SK-N-DZ (cell line): Measurements from ENCODE around the gene RRAGC. TPM values are rescaled to one million over a fixed set of nuclear protein-coding genes. Genes with fewer than 3 reads are reported as not detected.

ENCODE experiments used
- DNase-seq: peaks from one replicate; pipeline ENCODE4 v3.0.0-alpha.2; 2015; ENCODE audit warnings: low spot score
- polyA plus RNA-seq, 2 experiments: library from polyadenylated mRNA; depleted of rRNA; stranded (reverse); fragments of >200 nt; gene quantifications; 2 replicates each; pipeline ENCODE4 v1.2.3, GENCODE V29; 2014

RRAGC gene, protein sequence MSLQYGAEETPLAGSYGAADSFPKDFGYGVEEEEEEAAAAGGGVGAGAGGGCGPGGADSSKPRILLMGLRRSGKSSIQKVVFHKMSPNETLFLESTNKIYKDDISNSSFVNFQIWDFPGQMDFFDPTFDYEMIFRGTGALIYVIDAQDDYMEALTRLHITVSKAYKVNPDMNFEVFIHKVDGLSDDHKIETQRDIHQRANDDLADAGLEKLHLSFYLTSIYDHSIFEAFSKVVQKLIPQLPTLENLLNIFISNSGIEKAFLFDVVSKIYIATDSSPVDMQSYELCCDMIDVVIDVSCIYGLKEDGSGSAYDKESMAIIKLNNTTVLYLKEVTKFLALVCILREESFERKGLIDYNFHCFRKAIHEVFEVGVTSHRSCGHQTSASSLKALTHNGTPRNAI
- polyA plus RNA-seq (2014; cell fraction: cytosol; rRNA removed): 6.9 and 7.3 TPM in 2 replicates
- polyA plus RNA-seq (2014; cell fraction: nucleus; rRNA removed): 3.9 and 5.0 TPM in 2 replicates

DNA sequence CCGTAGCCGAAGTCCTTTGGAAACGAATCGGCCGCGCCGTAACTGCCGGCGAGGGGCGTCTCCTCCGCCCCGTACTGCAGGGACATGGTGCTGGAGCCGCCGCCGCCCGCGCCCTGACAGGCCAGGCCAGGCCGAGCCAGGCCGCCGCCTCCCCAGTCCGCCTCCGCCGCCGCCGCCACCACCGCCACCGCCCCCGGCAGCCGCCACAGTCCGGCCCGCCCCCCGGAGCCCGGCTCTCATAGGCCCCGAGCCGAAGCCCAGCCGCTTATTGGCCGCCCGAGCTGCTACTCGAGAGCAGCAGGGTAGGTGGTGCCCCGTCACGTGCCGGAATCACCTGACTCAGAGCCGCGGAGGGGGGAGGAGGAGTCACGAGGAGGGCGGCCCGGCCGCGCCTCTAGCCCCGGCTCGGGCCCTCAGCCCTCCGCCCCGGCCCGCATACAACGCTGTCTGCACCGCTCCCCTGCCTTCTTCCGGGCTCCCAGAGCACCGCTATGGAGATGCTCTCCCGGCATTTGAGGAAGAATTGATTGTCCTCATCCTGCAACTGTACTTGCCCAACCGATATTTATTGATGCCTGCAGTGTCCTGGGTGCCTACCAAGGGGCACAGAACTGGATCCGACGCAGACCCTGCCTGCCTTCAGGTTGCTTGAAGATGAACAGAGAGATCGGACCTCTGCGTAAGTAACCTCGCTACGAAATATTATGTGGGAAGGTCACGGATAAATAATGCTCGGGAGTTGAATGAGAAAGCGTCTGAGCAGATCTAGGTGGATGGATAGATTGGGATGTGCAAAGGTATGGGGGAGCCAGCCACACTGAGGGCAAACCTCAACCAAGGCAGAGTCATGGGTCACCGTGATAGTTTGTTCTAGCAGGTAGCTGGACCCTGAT lies at the start of gene RRAGC:
RRAGC (minus strand) TSS at position 212 of the 893 bp plus-strand sequence; CDS start at position 86, 126 bp downstream.
- DNase-seq: peak; percentile 95

DNA sequence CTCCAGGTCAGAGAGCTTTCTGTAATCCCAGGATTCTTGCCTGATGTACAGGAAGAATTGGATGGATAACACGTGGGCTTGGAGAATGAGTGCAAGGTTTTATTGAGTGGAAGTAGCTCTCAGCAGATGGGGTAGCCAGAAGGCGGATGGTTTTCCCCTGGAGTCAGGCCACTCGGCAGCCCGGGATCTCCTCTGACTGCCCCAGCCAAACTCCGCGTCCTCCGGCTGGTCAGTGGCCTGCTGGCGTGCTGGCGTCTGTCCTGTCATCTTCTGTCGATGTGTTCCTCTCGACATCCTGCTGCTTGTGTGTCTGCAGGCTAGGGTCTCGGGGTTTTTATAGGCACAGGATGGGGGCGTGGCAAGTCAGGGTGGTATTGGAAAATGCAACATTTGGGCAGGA lies 49.2 kb upstream of the RRAGC start:
- no peak for DNase-seq

DNA sequence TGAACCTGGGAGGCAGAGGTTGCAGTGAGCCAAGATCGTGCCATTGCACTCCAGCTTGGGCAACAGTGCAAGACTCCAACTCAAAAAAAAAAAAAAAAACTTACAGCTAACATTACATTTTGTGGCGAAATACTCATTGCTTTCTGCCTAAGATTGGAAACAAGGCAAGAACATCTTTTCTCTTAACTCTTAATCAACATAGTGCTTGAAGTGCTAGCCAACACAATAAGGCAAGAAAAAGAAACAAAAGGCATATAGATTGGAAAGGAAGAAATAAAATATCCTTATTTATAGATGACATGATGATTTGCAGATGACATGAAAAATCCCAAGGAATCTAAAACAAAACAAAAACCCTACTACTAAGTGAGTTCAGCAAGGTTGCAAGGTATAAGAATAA lies 46.4 kb upstream of the RRAGC start:
- no peak for DNase-seq

DNA sequence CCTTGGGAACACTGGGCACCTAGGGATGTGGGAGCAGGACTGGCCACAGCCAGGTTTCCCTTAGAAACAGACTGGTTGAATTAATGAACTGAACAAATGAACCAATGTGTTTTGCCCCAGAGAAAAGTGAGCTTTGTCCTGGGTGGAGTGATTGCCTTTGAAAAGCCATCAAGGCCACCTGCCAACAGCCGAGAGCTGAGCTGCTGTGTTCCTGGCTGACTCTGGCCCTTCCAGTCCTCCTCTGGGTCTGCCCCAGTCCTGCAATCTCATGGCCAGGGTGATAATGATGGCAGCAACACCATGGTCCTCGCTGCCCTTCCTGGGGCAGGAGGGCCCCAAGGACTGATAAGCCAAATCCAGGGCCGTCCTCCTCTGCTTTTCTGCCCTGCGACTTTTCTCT lies 40.0 kb upstream of the RRAGC start:
- no peak for DNase-seq

DNA sequence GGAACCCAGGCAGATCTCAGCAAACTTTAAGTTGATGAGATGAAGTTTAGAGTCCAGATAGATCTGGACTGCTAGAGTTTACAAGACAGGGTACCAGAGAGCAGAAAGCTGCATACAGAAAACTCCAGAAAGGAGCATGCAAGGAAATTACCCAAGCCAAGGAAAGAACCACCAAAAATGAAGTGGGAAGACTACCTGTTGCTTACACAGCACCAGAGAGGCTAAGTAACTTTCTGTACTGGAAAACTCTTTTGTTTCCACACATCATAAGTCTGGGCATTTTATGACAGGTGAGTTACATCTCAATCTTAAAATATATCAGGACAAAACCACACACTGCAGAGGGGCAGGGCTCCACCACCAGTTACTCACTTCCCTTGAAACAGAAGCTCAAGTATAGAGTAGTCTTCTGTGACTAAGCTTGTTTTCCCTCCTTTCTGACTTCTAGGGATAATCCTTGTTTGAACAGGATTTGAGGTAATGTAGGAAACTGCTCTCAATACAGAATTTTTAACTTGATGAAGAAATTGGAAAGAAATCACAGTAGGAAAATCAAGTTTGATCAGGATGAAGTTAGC lies 39.2 kb upstream of the RRAGC start:
- no peak for DNase-seq

DNA sequence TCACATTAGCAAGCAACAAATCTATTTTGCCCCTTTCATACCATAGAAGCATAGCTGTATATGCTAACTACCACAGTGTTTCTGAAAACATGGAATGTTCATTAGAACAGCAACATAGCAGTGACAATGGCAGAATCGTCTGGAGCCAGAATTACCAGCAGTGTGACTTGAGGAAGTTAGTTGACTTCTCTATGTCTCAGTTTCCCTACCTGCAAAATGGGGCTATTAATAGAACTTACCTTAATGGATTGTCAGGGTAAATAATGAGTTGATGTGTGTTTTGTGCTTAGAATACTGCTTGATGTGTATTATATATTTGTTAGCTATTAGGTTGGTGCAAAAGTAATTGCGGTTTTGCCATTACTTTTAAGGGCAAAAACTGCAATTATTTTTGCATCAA lies 36.6 kb upstream of the RRAGC start:
- DNase-seq: no peak

DNA sequence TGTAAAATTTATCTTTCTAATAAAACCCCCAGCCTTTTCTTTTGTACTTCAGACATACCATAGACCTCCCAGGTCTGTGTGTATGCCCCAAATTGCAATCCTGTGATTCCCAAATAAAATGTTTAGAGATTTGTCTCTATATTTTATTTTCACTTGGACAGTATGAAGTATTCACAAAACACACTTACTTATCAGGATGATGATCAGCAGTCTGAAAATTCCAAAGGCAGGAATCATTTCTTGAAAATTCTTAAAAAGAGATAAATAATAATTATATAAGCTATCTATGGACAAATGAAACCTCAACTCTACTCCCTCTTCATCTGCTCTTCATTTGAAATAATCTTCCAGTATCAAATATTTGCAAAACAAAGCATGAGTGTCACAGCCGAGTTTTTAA lies 33.4 kb upstream of the RRAGC start:
- DNase-seq: no peak

DNA sequence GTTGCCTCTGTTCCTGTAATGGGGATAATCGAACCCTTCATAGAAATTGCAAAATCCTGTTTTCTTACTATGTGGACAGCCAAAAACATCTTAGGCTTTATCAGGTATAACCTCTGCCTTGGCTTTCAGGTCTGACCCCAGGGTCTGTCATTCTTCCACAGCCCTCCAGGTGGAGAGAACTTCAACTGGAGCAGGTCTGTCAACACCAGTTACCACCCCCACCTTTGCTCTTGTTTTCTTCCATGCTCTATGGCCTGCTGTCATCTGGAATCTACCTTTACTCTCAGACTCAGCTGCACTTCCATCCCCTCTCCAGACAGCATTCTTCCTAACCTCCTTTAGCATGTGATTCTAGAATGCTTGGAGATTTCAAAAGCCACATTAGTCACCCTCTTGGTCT lies 32.2 kb upstream of the RRAGC start:
- no peak for DNase-seq

- no peak for DNase-seq
These were observed 30.0 kb upstream of the RRAGC start for GRCh38 chr1:38889589-38889988.

DNA sequence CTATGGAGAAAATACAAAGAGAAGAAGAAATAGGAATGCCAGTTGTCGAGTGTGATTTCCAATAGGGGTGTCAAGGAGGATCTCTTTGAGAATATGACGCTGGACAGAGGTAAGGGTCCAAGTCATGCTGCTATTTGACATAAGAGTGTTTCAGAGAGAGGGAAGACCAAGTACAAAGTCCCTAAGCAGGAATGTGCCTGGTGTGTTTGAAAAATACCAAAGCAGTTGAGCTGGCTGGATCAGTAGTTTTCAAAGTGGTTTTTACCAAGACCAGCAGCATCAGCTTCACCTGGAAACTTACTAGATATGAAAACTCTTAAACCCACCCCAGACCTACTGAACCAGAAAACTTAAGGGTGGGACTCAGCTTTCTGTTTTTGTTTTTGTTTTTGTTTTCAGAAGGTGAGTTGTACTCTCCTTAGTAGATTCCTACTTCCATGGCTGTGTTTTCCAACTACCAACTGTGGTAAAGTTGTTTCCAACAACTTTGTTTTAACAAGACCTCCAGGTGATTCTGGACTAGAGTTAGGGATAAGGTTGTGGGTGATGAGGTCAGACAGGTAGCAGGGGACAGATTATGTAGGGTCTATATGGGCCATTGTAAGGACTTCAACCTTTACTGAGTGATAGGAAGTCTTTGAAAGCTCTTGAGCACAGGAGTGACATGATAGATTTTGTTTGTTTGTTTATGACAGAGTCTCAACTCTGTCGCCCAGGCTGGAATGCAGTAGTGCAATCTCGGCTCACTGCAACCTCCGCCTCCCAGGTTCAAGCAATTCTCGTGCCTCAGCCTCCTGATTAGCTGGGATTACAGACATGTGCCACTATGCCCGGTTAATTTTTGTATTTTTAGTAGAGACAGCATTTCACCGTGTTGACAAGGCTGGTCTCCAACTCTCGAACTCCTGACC lies 29.1 kb upstream of the RRAGC start:
- DNase-seq: no peak

DNA sequence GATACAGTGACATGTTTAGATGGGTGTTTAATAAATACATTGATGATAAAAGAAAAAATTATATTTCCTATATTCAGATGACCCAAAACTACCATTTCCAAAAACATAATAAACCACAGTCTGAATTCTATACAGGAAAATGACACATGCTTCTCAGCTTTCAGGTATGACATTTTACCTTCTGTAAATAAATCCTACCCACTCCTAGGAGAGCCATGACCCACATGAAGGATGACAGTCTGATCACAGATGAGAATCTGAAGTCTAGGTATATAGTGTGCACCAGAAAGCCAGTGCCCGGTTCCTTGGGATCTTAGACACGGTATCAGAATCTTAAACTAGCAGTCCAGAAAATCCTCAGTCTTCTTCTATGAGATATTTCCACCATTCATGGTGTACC lies 25.5 kb upstream of the RRAGC start:
- DNase-seq: no peak

DNA sequence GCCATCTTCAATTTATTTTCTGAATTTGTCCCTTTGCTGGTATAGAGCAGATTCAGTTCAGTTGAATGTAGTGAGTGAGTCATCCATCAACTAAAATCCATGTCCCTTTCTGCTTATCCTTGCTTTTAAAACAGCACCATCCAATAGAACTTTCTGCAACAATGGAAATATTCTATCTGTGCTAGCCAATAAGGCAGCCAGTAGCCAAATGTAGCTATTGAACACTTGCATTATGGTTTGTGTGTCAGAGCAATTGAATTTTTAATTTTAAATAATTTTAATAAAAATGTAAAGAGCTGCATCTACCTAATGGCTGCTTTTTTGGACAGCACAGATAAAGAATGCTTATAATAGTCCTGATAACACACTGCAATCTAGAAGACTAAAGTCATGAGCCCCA lies 21.9 kb upstream of the RRAGC start, which contains the start of gene GJA9:
GJA9 (minus strand) TSS at position 101 of the 400 bp plus-strand sequence. CDS start 5,489 bp downstream, outside the sequence.
- no peak for DNase-seq

DNA sequence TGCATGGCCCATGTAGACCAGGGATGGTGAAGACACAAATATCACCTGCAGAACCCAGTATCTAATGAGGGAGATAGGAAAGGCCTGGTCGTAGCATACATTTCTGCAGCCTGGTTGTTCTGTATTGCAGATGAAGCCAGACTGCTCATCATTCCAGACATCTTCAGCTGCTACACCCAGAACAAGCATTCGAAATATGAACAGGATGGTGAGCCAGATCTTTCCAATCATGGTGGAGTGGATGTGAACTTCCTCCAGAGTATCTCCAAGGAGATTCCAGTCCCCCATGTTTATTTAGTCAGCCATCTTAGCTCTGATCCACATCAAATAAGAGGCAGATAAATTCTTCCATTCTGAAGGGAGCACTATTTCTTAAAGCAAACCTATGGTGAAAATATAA lies 16.2 kb upstream of the RRAGC start:
- no peak for DNase-seq

DNA sequence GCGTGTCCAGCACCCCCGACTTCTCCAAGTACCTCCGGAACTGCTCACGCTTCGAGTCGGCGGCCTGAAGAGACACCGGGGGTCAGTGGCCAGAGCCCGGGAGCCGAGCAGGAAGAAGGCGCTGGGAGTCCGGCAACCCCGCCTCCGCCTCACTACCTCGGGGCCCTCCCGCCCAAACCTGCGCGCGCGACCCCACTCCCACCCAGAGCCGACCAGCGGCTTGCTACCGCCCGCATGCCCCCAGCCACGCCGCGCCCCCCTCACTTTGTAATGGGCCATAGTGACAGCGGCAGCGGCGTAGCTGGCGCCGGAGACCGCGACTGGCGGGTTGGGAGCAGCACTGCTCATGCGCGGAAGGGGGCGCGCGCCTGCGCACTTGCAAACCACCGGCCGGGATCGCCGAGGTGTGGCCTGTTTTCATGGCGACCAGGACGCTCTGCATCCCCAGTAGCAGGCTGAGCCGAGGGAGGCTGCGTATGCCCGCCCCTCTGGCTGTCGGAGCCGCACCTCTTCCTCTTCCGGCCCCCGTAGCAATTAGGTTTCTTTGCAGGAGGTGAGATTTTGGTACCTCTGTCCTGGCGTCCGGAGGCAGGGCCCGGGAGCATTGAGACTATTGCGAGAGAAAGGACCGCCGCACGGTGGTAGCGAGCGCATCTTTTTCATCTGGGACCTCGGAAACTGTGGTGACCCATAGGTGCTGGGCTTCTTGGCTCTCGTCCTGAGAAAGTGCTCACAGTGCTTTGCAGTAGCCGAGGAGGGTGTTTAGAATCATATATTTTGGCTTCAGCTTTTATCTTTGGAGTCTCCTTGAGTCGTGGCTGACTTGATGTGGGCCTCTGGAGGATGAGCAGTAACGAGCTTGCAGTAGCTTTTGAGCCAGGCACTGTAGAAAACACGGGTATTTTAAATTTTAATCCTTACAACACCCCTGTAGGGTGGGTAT lies 13.7 kb upstream of the RRAGC start, which contains the start of gene MYCBP:
MYCBP (minus strand) TSS at position 322 of the 943 bp plus-strand sequence; CDS start at position 279, 43 bp downstream.
- peak; percentile 91 for DNase-seq

GRCh38 chr1:38872401-38873026 lies 12.9 kb upstream of the RRAGC start:
- DNase-seq: no peak

DNA sequence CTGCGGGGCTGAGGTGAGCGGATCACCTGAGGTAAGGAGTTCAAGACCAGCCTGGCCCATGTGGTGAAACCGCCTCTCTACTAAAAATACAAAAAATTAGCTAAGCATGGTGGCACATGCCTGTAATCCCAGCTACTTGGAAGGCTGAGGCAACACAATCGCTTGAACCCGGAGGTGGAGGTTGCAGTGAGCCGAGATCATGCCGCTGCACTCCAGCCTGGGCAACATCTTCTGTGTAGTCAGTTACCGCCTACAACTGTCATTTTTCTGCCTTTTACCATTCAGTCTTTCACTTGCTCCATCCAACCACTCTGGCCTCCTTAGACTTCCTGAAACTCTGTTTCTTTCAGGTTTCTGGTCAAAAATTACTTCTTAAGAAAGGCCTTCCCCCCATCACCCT lies 11.4 kb upstream of the RRAGC start:
- no peak for DNase-seq

GRCh38 chr1:38867208-38867607 lies 7.6 kb upstream of the RRAGC start:
- DNase-seq: no peak

DNA sequence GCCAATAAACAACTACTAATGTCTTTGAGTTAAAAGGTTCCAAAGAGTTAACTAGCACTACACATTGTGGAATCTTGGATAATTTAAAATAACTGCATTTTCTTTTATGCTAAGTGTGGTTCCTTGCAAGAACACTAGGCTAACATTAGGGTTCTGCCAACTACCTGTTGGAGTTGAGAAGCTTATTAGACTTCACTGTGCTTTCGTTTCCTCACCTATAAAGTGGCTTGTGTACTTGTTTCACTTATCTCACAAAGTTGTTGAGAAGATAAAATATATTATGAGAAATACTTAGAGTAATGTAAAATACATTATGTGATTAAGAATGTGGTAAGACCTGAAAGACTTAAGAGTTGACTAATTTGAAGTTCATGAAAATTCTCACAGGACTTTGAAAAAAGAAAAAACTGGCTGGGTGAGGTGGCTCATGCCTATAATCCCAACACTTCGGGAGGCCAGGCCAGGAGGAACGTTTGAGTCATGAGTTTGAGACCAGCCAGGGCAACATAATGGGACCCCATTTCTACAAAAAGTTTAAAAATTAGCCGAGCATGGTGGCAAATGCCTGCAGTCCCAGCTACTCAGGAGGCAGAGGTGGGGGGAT lies 5.6 kb upstream of the RRAGC start:
- no peak for DNase-seq

- no peak for DNase-seq
These were observed 853 bp upstream of the RRAGC start for GRCh38 chr1:38860454-38860795.
